Mucosa of descending colon (tissue), 3 donors: ENCODE data around the gene ITGA7. TPM values are rescaled to one million over a fixed set of nuclear protein-coding genes. Genes with fewer than 3 reads are reported as not detected.

Experiments used
- ATAC-seq: fragments of 200-7000 bp; cut with Tn5 transposase; one replicate; pipeline ENCODE4 v1.9.1; 2020; ENCODE audit warnings: mild to moderate bottlenecking, moderate library complexity
- DNase-seq, 3 donors: peaks; one replicate each; pipeline ENCODE4 v3.0.0-alpha.2; 2020
- H3K36me3 ChIP-seq: fragments of 200-600 bp; one replicate; pipeline ENCODE4 v1.8.0; 2021; ENCODE audit warnings: low read depth, mild to moderate bottlenecking
- H3K4me1 ChIP-seq: fragments of 200-600 bp; one replicate; pipeline ENCODE4 v1.8.0; 2021; ENCODE audit warnings: low read depth, mild to moderate bottlenecking
- H3K4me3 ChIP-seq: fragments of 200-600 bp; one replicate; pipeline ENCODE4 v1.8.0; 2021; ENCODE audit warnings: mild to moderate bottlenecking
- H3K9me3 ChIP-seq: fragments of 200-600 bp; one replicate; pipeline ENCODE4 v1.8.0; 2021; ENCODE audit warnings: mild to moderate bottlenecking
- CTCF ChIP-seq: fragments of 200-600 bp; IDR thresholded peaks from one replicate; pipeline ENCODE4 v1.8.0; 2022; ENCODE audit warnings: antibody characterized with exemption, mild to moderate bottlenecking
- intact Hi-C, 2 donors: fragments of 100-400 bp; cut with DNase I in 1 of 2; cut with micrococcal nuclease in 1 of 2; formaldehyde crosslinking; loops; one replicate each; pipeline versions ENCODE4 v1.11.0 to v1.11.1; 2022; cut with DNase I, micrococcal nuclease
- total RNA-seq, 3 donors: library from RNA; stranded (reverse); fragmentation: NEBNext Ultra II Directional in 2 of 3; extraction: Animal tissue kit (Norgen Biotek cat#: 25700) in 2 of 3; gene quantifications; one replicate each; pipeline versions ENCODE4 v1.2.1 to v1.2.4, GENCODE V29; 2021 to 2023
- donor health status: DM: no; HTN: no; CAD: no; lungs with moderate emphysema.
- donor health status: DM: no; HTN: no; CAD: no.
- donor health status: DM: no; HTN: yes; CAD: no.

The ITGA7 gene
- total RNA-seq, 3 donors from 2014 or later, result 16.5 to 449 (median 46.0) TPM

GRCh38 chr12:55695349-55695748 lies 12.4 kb downstream of the ITGA7 start:
- DNase-seq (no peak), ATAC-seq (no peak)
- no peak overlapping the region for H3K4me3 ChIP-seq
- TF ChIP-seq CTCF, result no peak
- no peaks in the 10 kb centered on the region for H3K4me1 ChIP-seq
- no peaks in the 10 kb centered on the region for H3K36me3 ChIP-seq
- intact Hi-C loops, result no loop called here
- H3K9me3 ChIP-seq, result no peaks in the 10 kb centered on the region

GRCh38 chr12:55694651-55695050 lies 13.1 kb downstream of the ITGA7 start:
- intact Hi-C loops, result no loop called here
- Histone ChIP-seq H3K9me3 (no peaks in the 10 kb centered on the region), H3K4me3 (no peak overlapping the region), H3K4me1 (no peaks in the 10 kb centered on the region), H3K36me3 (no peaks in the 10 kb centered on the region)
- ATAC-seq (no peak), DNase-seq (peak in 1 of 3 donors; percentile 14)
- no peak for TF ChIP-seq CTCF

- ATAC-seq, result no peak
These were observed 13.6 kb downstream of the ITGA7 start for GRCh38 chr12:55694188-55694515.

GRCh38 chr12:55693323-55694187 lies 14.1 kb downstream of the ITGA7 start:
- H3K36me3 ChIP-seq, result no peaks in the 10 kb centered on the region
- H3K9me3 ChIP-seq, result no peaks in the 10 kb centered on the region
- intact Hi-C loops, result no loop called here
- ATAC-seq (no peak), DNase-seq (no peak)
- no peak for TF ChIP-seq CTCF
- H3K4me3 ChIP-seq, result no peak overlapping the region
- no peaks in the 10 kb centered on the region for H3K4me1 ChIP-seq

More at GRCh38 chr12:55694188-55694515, 13.6 kb downstream of the ITGA7 start:
- no peak for TF ChIP-seq CTCF
- no peak overlapping the region for H3K4me3 ChIP-seq
- H3K4me1 ChIP-seq, result no peaks in the 10 kb centered on the region
- no peaks in the 10 kb centered on the region for H3K9me3 ChIP-seq
- no peaks in the 10 kb centered on the region for H3K36me3 ChIP-seq
- peak in 1 of 3 donors; percentile 15 for DNase-seq
- intact Hi-C loops, result no loop called here

GRCh38 chr12:55692631-55693322 lies 14.9 kb downstream of the ITGA7 start:
- intact Hi-C loops, result no loop called here

More at GRCh38 chr12:55692631-55693322, 14.9 kb downstream of the ITGA7 start:
- no peak for DNase-seq
- TF ChIP-seq CTCF, result no peak
- no peak for ATAC-seq
- Histone ChIP-seq H3K4me3 (no peak overlapping the region), H3K4me1 (no peaks in the 10 kb centered on the region), H3K9me3 (no peaks in the 10 kb centered on the region), H3K36me3 (no peaks in the 10 kb centered on the region)
